WERI-Rb-1 (cell line): Measurements from ENCODE around the gene SIRT2.

Experiments
- DNase-seq: peaks from one replicate; pipeline ENCODE4 v3.0.0-alpha.2; 2020
- H3K27ac ChIP-seq: fragments of 250-450 bp; sonication (Bioruptor Pico); 2 replicates; pipeline ENCODE4 v1.5.1; 2020; ENCODE audit warnings: mild to moderate bottlenecking, moderate library complexity
- H3K27me3 ChIP-seq: fragments of 250-450 bp; sonication (Bioruptor Pico); 2 replicates; pipeline ENCODE4 v1.5.1; 2021; ENCODE audit warnings: mild to moderate bottlenecking, low read depth, moderate library complexity; ENCODE audit not compliant: insufficient read depth, severe bottlenecking
- H3K36me3 ChIP-seq: fragments of 250-450 bp; sonication (Bioruptor Pico); 2 replicates; pipeline ENCODE4 v1.5.1; 2020; ENCODE audit warnings: mild to moderate bottlenecking, moderate library complexity
- H3K4me3 ChIP-seq: 2 replicates; pipeline ENCODE4 v1.5.1; 2011; ENCODE audit warnings: low read depth, mild to moderate bottlenecking, control low read depth, low read length
- H3K9me3 ChIP-seq: fragments of 250-450 bp; sonication (Bioruptor Pico); 2 replicates; pipeline ENCODE4 v1.5.1; 2021; ENCODE audit warnings: mild to moderate bottlenecking, moderate library complexity; ENCODE audit not compliant: severe bottlenecking
- TF ChIP-seq, protein P1 (sequence below): IDR thresholded peaks from 2 replicates; pipeline ENCODE4 v1.5.1; 2011; ENCODE audit warnings: low read depth, mild to moderate bottlenecking, control low read depth, inconsistent platforms, low read length

SIRT2 gene

DNA sequence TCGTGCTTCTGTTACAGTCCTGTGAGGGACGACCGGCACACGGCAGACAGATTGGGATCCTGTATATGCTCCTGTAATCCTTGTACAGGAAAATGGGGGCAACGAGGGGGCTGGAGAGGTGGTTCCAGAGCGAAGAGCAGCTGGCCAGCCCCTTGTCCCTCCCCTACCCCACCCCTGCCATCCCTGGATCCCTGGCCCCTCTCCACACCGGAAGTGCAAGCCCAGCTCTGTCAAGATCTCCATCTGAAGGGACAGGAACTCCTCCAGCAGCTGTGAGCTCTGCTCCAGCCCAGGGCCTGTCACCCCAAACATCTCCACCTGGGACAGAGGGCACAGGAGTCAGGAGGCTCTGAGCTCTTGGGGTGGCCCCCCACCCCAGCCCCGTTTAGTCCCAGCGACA, 18.1 kb upstream of the SIRT2 start:
- H3K27ac ChIP-seq, result no peak overlapping the region
- no peaks in the 10 kb centered on the region for H3K9me3 ChIP-seq
- TF ChIP-seq, protein P1, sequence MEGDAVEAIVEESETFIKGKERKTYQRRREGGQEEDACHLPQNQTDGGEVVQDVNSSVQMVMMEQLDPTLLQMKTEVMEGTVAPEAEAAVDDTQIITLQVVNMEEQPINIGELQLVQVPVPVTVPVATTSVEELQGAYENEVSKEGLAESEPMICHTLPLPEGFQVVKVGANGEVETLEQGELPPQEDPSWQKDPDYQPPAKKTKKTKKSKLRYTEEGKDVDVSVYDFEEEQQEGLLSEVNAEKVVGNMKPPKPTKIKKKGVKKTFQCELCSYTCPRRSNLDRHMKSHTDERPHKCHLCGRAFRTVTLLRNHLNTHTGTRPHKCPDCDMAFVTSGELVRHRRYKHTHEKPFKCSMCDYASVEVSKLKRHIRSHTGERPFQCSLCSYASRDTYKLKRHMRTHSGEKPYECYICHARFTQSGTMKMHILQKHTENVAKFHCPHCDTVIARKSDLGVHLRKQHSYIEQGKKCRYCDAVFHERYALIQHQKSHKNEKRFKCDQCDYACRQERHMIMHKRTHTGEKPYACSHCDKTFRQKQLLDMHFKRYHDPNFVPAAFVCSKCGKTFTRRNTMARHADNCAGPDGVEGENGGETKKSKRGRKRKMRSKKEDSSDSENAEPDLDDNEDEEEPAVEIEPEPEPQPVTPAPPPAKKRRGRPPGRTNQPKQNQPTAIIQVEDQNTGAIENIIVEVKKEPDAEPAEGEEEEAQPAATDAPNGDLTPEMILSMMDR, result no peak
- H3K27me3 ChIP-seq, result no peaks in the 10 kb centered on the region
- H3K4me3 ChIP-seq, result no peak overlapping the region
- H3K36me3 ChIP-seq, result peaks cover 12% of the 10 kb centered on the region
- DNase-seq, result no peak

GRCh38 chr19:38915329-38916321, 16.2 kb upstream of the SIRT2 start:
- TF ChIP-seq, protein P1, result no peak
- H3K27ac ChIP-seq, result no peak overlapping the region
- no peaks in the 10 kb centered on the region for H3K9me3 ChIP-seq
- no peak overlapping the region for H3K4me3 ChIP-seq
- H3K36me3 ChIP-seq, result no peaks in the 10 kb centered on the region; the same call in 1 of the 2 replicates
- no peak for DNase-seq
- no peaks in the 10 kb centered on the region for H3K27me3 ChIP-seq

GRCh38 chr19:38913958-38914357, 14.5 kb upstream of the SIRT2 start:
- DNase-seq, result no peak

GRCh38 chr19:38912600-38913514, 13.4 kb upstream of the SIRT2 start:
- TF ChIP-seq, protein P1, result no peak
- Histone ChIP-seq H3K9me3 (no peaks in the 10 kb centered on the region), H3K4me3 (no peak overlapping the region)

More at GRCh38 chr19:38913958-38914357, 14.5 kb upstream of the SIRT2 start:
- TF ChIP-seq, protein P1, result no peak
- H3K4me3 ChIP-seq, result no peak overlapping the region
- peaks cover 2% of the 10 kb centered on the region for H3K36me3 ChIP-seq
- H3K9me3 ChIP-seq, result no peaks in the 10 kb centered on the region
- no peak overlapping the region for H3K27ac ChIP-seq
- no peaks in the 10 kb centered on the region for H3K27me3 ChIP-seq

DNA sequence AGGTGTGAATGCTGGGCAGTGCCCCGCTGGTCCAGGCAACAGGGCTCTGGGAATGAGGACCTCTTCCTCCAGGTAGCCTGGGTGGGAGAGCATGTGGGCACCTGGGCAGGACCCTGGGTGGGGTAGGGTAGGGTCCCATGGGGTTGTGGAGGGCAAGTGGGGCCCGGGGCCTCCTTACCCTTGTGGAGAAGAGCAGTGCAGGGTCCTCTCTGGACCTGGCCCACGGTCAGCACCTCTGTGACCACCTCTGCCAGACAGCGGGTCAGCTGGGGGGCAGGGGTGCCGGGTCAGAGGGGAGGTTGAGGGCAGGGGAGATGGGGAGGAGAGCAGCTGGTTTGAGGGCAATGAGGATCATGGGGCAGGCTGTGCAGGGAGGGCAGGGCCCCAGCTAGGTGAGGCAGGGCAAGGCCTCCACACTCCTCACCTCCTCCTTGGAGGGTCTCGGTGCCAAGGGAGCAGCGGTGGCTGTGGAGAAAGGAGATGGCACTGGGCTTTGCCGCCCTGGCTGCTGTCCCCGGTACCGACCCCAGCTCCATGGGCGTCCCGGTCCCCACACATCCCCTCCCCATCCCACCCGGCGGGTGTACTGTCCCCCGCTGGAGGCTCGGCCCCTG, 12.1 kb upstream of the SIRT2 start:
- H3K9me3 ChIP-seq, result no peaks in the 10 kb centered on the region
- H3K4me3 ChIP-seq, result no peak overlapping the region
- TF ChIP-seq, protein P1, result no peak
- no peak for DNase-seq
- H3K27me3 ChIP-seq, result no peaks in the 10 kb centered on the region
- H3K36me3 ChIP-seq, result peaks cover 16% of the 10 kb centered on the region
- no peak overlapping the region for H3K27ac ChIP-seq

More at GRCh38 chr19:38912600-38913514, 13.4 kb upstream of the SIRT2 start:
- Histone ChIP-seq H3K27me3 (no peaks in the 10 kb centered on the region), H3K27ac (no peak overlapping the region), H3K36me3 (peaks cover 5% of the 10 kb centered on the region)
- no peak for DNase-seq
